Measurements from ENCODE around the gene FGD5. TPM values are rescaled to one million over a fixed set of nuclear protein-coding genes. Genes with fewer than 3 reads are reported as not detected.

Gene FGD5
- total RNA-seq, 3 donors from 2014 or later (not counting 1 experiment from before 2014, with no cell fraction given) = not detected

- whole genome bisulfite sequencing (ENCODE audit: insufficient coverage) = 74% methylated on average over 10 of the region's 10 CpGs
- no peaks in the 10 kb centered on the region for H3K9me3 Mint-ChIP-seq
- intact Hi-C loops (cut with micrococcal nuclease) = no loop called here
- Histone ChIP-seq H3K4me3 (ENCODE audit: low read length) (no peak overlapping the region), H3K36me3 (ENCODE audit: control insufficient read depth, insufficient read depth, low read length) (no peaks in the 10 kb centered on the region), H3K27ac (ENCODE audit: low read length) (no peak overlapping the region), H3K4me1 (ENCODE audit: control insufficient read depth, insufficient read depth, low read length) (no peaks in the 10 kb centered on the region), H3K9me3 (ENCODE audit: control insufficient read depth, insufficient read depth, low read length) (no peaks in the 10 kb centered on the region), H3K27me3 (ENCODE audit: control insufficient read depth, insufficient read depth, low read length) (no peaks in the 10 kb centered on the region)
- no peak for DNase-seq
- H3K4me1 Mint-ChIP-seq = peaks cover 0 to 18% of the 10 kb centered on the region in 2 donors
- H3K27me3 Mint-ChIP-seq (ENCODE audit: low read depth in 2 of 2) = peaks cover 15 to 20% of the 10 kb centered on the region in 2 donors
- no peak for TF ChIP-seq CTCF (IDR thresholded peaks at IDR 0.05)
- H3K27ac Mint-ChIP-seq = no peak overlapping the region
- no peaks in the 10 kb centered on the region for H3K36me3 Mint-ChIP-seq
- no peak for ATAC-seq
- no peak overlapping the region for H3K4me3 Mint-ChIP-seq
Measured at GRCh38 chr3:14801668-14802380, 16.9 kb upstream of the FGD5 start.

- H3K4me3 ChIP-seq (ENCODE audit: low read length) = no peak overlapping the region
Measured at GRCh38 chr3:14802381-14802731, 16.4 kb upstream of the FGD5 start.

GRCh38 chr3:14803101-14803980 lies 15.4 kb upstream of the FGD5 start:
- no peak for TF ChIP-seq CTCF (IDR thresholded peaks at IDR 0.05)
- H3K27me3 ChIP-seq (ENCODE audit: control insufficient read depth, insufficient read depth, low read length) = peaks cover 3% of the 10 kb centered on the region
- H3K4me1 Mint-ChIP-seq = peaks cover 0 to 18% of the 10 kb centered on the region in 2 donors
- H3K9me3 Mint-ChIP-seq = no peaks in the 10 kb centered on the region
- H3K4me1 ChIP-seq (ENCODE audit: control insufficient read depth, insufficient read depth, low read length) = no peaks in the 10 kb centered on the region
- no peak overlapping the region for H3K4me3 ChIP-seq (ENCODE audit: low read length)
- H3K27me3 Mint-ChIP-seq (ENCODE audit: low read depth in 2 of 2) = peaks cover 19 to 24% of the 10 kb centered on the region in 2 donors
- H3K4me3 Mint-ChIP-seq = no peak overlapping the region
- DNase-seq (no peak), ATAC-seq (peak in 1 of 3 donors; percentile 52)
- H3K36me3 ChIP-seq (ENCODE audit: control insufficient read depth, insufficient read depth, low read length) = no peaks in the 10 kb centered on the region
- intact Hi-C loops (cut with micrococcal nuclease) = no loop called here
- no peak overlapping the region for H3K27ac Mint-ChIP-seq
- no peak overlapping the region for H3K27ac ChIP-seq (ENCODE audit: low read length)
- no peaks in the 10 kb centered on the region for H3K36me3 Mint-ChIP-seq
- no peaks in the 10 kb centered on the region for H3K9me3 ChIP-seq (ENCODE audit: control insufficient read depth, insufficient read depth, low read length)
- 63% methylated on average over 10 of the region's 13 CpGs for WGBS (ENCODE audit: insufficient coverage)

More at GRCh38 chr3:14802381-14802731, 16.4 kb upstream of the FGD5 start:
- Histone ChIP-seq H3K9me3 (ENCODE audit: control insufficient read depth, insufficient read depth, low read length) (no peaks in the 10 kb centered on the region), H3K27me3 (ENCODE audit: control insufficient read depth, insufficient read depth, low read length) (no peaks in the 10 kb centered on the region), H3K36me3 (ENCODE audit: control insufficient read depth, insufficient read depth, low read length) (no peaks in the 10 kb centered on the region), H3K4me1 (ENCODE audit: control insufficient read depth, insufficient read depth, low read length) (no peaks in the 10 kb centered on the region), H3K27ac (ENCODE audit: low read length) (no peak overlapping the region)
- 84% methylated on average over 7 of the region's 7 CpGs for WGBS (ENCODE audit: insufficient coverage)
- H3K9me3 Mint-ChIP-seq = no peaks in the 10 kb centered on the region
- H3K36me3 Mint-ChIP-seq = no peaks in the 10 kb centered on the region
- ATAC-seq = no peak
- H3K27ac Mint-ChIP-seq = no peak overlapping the region
- no peak overlapping the region for H3K4me3 Mint-ChIP-seq
- peaks cover 0 to 18% of the 10 kb centered on the region in 2 donors for H3K4me1 Mint-ChIP-seq
- intact Hi-C loops (cut with micrococcal nuclease) = no loop called here
- H3K27me3 Mint-ChIP-seq (ENCODE audit: low read depth in 2 of 2) = peaks cover 19 to 24% of the 10 kb centered on the region in 2 donors
- no peak for DNase-seq
- TF ChIP-seq CTCF (IDR thresholded peaks at IDR 0.05) = no peak

Measured in natural killer cell (primary cell).